ENCODE results near the gene CPXM2.

The CPXM2 gene

GRCh38 chr10:123868038-123869019, 23.3 kb downstream of the CPXM2 start:
- DNase-seq, result no peak

DNA sequence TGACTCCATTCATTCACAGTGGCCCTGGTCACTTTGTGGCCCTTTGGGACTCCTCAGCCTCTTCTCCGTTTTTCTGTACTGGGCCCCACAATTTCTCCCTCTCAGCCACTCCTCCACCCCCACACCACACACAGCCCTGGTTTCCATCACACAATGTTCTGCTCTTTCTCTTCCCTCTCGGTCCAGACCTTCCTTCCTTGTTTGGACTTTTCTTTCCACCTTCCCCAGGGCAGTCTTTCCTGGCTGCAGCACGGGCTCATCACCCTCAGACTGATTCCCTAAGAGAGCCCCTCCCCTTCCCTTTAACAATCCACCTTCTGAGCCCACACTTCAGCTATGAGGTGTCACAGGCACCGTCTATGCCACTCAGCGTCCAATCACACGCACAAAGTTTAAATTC, 25.7 kb downstream of the CPXM2 start:
- DNase-seq, result no peak

- no peak for DNase-seq
These were observed 26.3 kb downstream of the CPXM2 start for GRCh38 chr10:123865350-123865749.

DNA sequence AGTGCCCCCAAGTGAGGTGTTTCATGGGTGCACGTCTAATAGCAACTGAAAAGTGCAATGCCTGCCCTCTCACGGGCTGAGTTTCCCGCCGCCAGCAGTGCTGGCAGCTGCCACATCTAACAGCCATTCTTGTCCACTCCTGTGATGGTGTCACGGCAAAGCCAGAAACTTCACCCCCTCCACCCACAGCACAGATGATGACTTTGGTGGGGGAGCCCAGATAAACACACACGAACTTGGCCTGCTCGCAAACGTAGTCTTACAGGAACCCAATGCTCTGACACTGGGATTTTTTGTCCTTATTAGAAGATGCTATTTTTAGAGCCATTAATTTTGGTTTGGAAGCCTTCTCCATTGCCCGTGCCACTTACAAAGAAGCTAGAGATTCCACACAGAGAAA, 26.7 kb downstream of the CPXM2 start:
- DNase-seq, result no peak

DNA sequence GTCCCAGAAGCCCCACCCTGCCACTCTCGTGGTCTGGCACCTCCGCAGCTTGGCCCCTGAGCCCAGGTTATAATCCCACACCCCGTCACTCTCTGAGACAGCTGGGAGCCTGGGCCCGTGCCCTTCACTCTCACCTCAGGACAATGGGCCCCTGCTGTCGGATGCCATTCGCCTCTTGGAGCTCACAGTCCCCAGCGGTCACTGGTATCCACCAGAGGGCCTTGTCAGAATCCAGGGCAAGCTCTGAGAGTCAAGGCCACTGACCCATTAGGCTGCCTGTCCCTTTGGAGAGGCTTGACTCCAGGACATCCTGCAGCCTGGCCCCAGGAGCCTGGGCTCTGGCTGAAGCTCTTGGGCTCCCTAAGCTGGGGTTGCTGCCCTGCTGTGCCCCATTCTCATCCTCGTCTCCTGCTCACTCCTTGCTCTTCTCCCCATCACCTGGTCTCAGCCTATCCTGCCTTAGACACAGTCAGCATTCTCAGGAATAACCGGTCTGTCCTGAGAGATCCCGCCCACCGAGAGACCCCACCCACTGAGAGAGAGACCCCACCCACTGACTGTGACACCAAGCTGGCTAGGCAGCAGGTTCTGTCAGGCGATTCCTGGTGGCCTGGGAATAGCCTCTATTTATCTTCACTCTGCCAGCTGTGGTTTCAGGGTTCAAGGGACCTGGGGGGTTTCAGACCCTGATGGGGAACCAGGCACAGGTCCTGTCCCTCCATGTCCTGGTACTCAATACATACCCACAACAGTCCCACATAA, 27.7 kb downstream of the CPXM2 start:
- no peak for DNase-seq

GRCh38 chr10:123863183-123863575, 28.4 kb downstream of the CPXM2 start:
- no peak for DNase-seq

DNA sequence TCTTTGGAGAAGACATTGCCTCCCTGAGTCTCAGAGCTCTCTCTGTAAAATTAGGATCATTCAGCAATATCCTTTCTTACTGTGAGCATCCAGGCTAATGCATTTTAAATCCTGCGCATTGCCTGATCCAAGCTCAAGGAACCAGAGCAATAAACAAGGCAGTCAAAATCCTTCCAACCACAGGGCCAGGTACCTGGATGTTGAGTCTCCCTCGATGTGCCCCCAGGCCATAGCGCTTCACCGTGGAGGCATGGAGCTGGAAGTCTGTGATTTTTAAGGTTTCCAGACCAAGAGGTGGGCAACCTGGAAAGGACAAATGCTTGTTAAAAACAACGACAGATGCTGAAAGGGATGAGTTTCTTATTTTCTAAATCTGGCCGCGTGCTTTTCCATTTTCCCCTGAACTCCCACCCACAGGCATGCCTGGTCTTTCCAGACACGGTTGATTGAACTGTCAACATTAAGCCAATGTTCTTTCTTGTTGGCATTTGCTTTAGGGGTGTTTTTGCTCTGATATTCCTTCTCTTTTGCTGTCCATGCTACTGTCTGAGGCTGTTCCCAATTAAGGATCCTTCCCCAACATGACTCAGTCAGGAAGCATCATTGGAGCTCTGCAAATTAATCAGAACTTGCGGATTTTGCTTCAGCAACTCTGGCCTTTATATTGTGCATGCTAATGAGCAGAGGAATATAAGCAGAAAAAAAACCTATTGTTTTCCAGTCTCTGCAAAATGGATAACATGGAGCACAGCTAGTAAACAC, 29.0 kb downstream of the CPXM2 start:
- no peak for DNase-seq

- DNase-seq, result no peak
These were observed 30.8 kb downstream of the CPXM2 start for GRCh38 chr10:123860856-123861255.

DNA sequence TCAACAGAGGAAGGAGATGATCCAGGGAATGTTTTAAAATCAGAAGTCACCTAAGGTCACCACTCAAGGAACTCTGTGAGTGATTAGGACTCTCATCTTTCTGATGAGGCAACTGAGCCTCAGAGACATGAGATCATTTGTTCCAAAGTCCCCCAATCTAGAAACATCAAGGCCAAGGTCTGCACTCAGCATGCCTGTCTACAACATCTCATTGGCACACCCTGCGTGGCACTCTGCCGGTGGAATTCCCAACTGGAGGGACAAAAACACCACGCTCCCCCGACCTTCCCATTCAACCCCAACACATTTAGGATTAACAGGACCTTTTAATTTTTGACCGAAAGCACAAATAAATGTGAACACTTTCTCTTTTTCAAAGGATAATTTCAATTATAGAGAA, 31.4 kb downstream of the CPXM2 start:
- DNase-seq, result no peak

DNA sequence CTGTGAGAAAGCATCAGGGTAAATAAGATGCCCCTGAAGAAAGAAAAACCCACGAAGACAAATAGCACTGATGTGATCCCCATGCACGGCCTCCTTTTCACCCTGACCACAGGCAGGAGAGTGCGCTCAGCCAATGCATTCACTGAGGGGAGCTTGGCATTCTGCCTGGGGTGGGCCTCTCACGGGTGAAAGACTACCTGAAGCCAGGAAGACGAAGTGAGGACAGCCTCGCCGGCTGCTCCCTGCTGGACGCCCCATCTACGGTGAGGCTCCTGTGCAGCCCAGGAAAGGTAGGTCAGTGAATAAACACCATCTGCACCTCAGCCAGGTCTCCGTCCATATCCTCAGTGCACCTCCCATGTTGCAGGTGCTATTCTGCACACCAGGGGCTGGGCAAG, 32.0 kb downstream of the CPXM2 start:
- no peak for DNase-seq

DNA sequence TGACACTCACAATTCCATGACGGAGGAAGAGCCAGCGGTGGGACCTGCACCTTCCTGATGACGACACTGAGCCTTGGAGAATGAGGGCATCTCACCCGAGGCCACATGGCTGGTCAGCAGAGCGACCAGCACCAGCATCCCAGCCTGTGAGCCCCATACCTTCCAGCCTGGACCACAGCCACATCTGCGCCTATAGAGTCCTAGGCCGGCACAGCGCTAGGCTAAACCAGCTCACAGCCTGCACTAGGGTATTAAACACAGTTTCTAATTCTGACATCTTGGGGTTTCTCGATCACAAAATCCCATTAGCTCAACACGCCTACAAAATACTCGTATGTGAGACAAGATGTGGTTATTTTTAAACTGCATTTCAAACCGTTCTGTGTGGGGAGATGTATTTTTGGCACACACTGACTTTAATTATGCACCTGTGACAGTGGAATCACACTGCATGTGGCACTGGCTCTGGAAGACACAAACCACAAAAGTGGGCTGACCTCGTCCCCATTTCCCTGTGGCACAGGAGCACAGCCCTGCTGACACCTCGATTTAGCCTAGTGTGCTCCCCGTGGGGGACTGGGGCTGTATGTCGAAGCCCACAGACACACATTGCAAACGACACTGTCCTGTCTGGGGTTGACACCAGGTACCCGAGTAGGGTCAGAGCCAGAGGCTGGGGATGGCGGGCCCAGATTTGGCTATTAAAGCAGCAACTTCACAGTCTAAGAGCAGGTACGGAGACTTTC, 32.5 kb downstream of the CPXM2 start:
- no peak for DNase-seq

DNA sequence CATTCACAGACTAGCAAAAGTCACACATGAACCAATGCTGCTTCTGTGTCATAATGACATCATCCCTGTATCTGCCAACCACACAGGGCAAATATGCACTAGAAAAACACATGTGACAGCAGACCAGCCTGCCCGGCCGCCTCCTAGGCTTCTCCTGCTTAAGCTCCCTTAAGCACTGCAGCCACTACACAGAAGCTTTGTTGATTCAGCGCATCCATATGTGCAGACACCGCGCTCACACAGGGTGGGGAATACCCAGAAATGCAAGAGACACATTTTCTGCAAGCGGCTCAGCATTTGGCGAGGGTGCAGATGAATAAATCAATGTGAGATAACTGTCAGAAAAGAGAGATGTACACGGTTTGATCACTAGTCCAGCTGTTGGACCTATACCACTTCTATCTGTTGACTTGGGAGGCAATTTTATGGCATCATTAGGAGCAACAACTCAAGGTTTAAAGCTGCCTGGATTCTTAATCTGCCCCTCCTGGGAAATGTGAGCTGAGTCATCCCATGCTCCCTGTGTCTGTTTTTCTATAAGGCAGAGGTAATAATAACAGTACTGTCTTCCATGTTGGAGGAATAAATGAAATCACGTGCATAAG, 33.4 kb downstream of the CPXM2 start:
- no peak for DNase-seq

- no peak for DNase-seq
These were observed 34.0 kb downstream of the CPXM2 start for GRCh38 chr10:123857616-123858015.

- no peak for DNase-seq
These were observed 36.5 kb downstream of the CPXM2 start for GRCh38 chr10:123855008-123855684.

DNA sequence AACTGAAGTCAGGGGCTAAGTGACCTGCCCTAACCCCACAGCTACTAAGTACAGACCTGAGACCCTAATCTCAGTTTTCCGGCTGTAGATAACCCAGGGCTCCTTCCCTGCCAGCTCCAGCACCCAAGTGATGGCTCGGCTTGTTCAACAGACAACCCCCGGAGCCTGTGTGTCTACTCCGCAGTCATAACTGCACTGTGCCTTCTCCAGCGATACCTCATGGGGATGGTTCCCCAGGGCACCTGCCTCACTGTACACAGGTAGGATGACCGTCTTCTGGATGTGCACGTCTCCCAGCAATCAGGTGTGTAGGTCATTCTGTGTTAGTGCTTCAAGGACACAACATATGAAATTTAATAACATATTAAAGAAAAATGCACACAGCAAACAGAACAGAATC, 37.1 kb downstream of the CPXM2 start:
- DNase-seq, result no peak

GRCh38 chr10:123854003-123854402, 37.6 kb downstream of the CPXM2 start:
- DNase-seq, result no peak

- no peak for DNase-seq
These were observed 39.1 kb downstream of the CPXM2 start for GRCh38 chr10:123852411-123852951.

- DNase-seq, result no peak
These were observed 42.8 kb downstream of the CPXM2 start for GRCh38 chr10:123848564-123849457.

DNA sequence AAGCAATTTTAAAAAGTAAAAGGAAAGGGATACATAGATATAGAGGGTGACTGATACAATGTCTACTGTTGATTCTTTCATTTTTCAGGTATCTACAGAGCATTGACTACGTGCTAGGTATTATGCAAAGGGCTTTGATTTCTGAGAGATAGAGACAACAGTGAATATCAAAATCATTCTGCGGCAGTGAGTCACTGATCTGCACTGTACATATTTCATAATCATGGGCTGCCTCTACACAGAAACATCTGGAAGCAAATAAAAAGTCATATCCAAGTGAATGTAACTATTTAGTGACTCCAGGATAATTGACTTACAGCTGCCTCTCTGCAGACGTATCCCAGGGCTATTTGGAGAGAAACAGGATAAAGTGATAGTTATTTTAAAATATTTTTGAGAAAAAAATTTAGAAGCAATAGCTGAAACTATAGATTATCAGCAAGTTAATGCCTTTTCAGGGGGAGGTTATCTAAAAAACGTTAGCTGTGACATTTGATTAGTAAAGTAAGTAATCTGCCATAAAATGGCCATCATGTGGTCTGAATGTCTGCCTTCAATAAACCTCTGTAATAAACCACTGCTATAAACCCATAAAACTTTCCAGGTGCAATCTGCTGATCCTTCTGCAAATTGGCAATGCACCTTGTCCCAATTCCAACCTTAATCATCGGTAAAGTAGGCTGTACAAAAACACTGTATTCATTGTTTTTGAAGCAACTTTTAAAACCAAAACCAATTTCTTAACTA, 43.7 kb downstream of the CPXM2 start:
- DNase-seq, result no peak

All from CD4-positive, alpha-beta T cell treated with Interleukin-4 for 1 hour (primary cell).